Measurements from ENCODE around the gene TPP1. TPM values are rescaled to one million over a fixed set of nuclear protein-coding genes. Genes with fewer than 3 reads are reported as not detected.
A peak's percentile ranks its signal among the peaks of the same experiment; 100 is the strongest.

Gene TPP1
- total RNA-seq, result 100 to 1,000 TPM in 1 of 8 experiments, 10 to 100 TPM in 4, 1 to 10 TPM in 3; 5.2 to 174 (median 23.3) TPM

DNA sequence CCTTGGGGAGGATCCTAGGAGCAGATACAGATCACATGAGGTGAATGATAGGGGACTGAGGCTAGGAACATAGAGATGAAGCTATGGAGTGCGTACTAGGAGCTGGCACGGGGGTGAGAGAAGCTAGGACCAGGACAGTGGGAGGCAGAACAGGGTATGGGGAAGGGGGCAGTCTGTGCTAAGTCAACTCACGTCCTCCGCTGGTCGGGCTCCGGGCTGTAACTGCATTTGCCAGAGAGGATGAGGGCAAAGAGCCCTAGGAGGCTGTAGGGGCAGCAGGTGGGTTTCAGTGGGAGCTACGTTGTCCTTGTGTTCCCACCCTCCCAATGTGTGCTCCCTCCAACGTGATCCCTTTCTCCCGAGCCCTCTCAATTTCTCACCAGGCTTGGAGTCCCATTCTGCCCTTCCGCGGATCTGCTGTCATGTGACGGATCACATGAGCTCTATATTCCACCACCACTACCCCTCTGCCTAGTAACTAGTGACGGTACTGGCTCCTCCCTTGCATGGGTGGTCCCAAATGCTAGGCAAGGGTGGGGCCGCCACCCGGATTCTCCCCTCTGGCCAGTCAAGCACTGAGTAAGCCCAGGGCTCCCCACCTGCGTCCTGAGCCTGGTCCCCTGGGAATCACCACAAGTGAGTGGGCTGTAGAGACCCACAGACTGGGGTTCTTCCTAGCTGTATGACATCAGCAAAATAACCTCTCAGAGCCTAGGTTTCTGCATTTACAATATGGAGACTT is at the start of gene TPP1:
TSS of gene TPP1 (minus strand) at position 419 of the 742 bp plus-strand sequence. CDS start at position 397, 22 bp downstream.
- in situ Hi-C loops (cut with MboI; ENCODE audit: low pct_unique_long_range_greater_than_20kb in 2 of 9, low sequenced_read_pairs in 9 of 9, unreplicated experiment in 9 of 9), result loop anchor here in 2 of 9 experiments (25.0 kb wide), 1 partner anchor 232 kb away; the partner anchor contains the start of gene SMPD1 (in 2 of the 2)
- H3K27ac ChIP-seq, result peak within 1 kb of the TSS in 1 of 2 donors; percentile 73
- WGBS, 10 experiments, result 0% methylated on average over 1 to 8 of the region's 16 CpGs; no CpG with 5 or more reads in 2 of the 10 experiments

DNA sequence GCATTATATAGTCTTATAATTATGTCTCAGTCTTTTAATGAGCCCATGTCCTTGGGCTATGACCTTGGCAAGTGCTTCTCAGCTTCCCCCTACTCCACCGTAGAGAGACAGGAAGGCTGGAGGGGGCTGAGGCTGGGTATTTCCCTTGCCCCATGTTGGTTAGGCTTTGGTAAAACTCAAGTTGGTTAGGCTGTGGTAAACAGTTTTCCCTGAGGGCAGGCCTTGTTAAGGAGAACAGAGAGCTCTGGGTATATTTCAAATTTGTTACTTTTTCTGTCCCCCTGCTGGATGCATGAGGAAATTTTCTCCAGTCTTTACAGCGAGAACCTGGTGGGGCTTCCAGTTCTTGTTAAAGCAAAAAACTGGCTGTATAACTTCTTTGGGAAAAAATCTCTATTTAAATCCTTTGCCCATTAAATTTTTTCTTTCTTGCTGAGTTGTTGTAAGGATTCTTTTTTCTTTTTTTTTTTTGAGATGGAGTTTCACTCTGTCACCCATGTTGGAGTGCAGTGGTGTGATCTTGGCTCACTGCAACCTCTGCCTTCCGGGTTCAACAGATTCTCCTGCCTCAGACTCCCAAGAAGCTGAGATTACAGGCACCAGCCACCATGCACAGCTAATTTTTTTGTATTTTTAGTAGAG is 48.6 kb upstream of the TPP1 start:
- in situ Hi-C loops (cut with MboI; ENCODE audit: low pct_unique_long_range_greater_than_20kb in 2 of 9, low sequenced_read_pairs in 9 of 9, unreplicated experiment in 9 of 9), result no loop called here
- H3K27ac ChIP-seq, result no peak overlapping the region
- H3K4me1 ChIP-seq (replicated peaks in 1 of 2), result no peaks in the 10 kb centered on the region
- no peak overlapping the region for H3K4me3 ChIP-seq
- ATAC-seq (replicated peaks in 6 of 8), result peak in 3 of 8 experiments; percentile 65 to 78 (median 74)
- WGBS, 10 experiments, result 20 to 100% (median 86%) methylated on average over 1 to 3 of the region's 3 CpGs; no CpG with 5 or more reads in 2 of the 10 experiments

More for the DNA sequence above, at the start of gene TPP1:
- peak; percentile 84 to 97 (median 96) for ATAC-seq (replicated peaks in 6 of 8)
- H3K4me1 ChIP-seq (replicated peaks in 1 of 2), result peaks cover 9 to 10% of the 10 kb centered on the region in 2 donors
- peak within 1 kb of the TSS; percentile 58 to 82 (median 65) for H3K4me3 ChIP-seq

DNA sequence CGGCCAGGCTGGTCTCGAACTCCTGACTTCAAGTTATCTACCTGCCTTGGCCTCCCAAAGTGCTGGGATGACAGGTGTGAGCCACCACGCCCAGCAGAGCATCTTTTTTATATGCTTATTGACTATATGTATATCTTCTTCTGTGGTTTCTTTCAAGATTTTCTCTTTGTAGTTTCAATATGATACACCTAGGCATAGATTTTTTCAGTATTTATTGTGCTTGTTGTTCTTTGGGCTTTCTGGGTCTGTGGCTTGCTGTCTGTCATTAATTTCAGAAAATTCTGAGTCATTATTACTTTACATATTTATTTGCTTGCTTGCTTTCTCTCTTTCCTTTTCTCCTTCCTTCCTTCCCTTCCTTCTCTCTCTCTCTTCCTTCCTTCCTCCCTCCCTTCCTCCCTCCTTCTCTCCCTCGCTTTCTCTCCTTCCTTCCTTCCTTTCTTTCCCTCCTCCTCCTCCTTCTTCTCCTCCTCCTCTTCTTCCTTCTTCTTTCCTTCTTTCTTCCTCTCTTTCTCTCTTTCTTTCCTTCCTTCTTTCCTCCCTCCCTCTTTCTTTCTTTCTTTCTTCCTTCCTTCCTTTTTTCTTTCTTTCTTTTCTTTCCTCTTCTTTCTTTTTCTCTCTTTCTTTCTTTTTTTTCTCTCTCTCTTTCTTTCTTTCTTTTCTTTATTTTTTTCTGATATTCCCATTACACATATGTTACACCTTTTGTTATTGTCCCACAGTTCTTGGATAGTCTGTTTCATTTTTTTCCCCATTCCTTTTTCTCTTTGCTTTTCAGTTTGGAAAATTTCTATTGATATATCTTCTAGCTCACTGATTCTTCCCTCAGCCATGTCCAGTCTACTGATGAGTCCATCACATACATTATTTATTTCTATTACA is 47.3 kb upstream of the TPP1 start:
- Histone ChIP-seq H3K4me3 (no peak overlapping the region), H3K27ac (no peak overlapping the region), H3K4me1 (replicated peaks in 1 of 2) (no peaks in the 10 kb centered on the region)
- in situ Hi-C loops (cut with MboI; ENCODE audit: low pct_unique_long_range_greater_than_20kb in 2 of 9, low sequenced_read_pairs in 9 of 9, unreplicated experiment in 9 of 9), result no loop called here
- ATAC-seq (replicated peaks in 6 of 8), result no peak
- WGBS, 10 experiments, result 61 to 100% (median 81%) methylated on average over 1 to 4 of the region's 4 CpGs; no CpG with 5 or more reads in 1 of the 10 experiments

DNA sequence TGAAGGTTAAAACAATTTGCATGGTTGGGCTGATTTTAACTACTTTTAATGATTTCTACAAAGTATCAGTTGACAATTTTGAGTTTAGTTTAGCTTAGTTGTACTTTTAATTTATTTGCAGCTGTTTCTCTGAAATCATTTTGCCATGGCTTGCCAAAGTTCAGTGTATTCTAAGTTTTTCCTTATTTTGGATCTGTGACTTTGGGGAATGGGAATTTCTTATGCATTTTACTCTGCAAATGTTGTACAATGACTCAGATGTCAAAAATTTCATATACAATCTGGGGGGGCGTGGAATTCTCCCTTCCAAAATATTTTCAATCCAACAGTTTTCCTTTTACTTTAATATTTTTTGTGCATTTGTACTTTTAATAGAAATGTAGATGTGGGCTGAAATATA is 45.3 kb upstream of the TPP1 start:
- 0% methylated on average over 1 of the region's 1 CpG; no CpG with 5 or more reads in 5 of the 10 experiments for WGBS, 10 experiments
- in situ Hi-C loops (cut with MboI; ENCODE audit: low pct_unique_long_range_greater_than_20kb in 2 of 9, low sequenced_read_pairs in 9 of 9, unreplicated experiment in 9 of 9), result no loop called here

DNA sequence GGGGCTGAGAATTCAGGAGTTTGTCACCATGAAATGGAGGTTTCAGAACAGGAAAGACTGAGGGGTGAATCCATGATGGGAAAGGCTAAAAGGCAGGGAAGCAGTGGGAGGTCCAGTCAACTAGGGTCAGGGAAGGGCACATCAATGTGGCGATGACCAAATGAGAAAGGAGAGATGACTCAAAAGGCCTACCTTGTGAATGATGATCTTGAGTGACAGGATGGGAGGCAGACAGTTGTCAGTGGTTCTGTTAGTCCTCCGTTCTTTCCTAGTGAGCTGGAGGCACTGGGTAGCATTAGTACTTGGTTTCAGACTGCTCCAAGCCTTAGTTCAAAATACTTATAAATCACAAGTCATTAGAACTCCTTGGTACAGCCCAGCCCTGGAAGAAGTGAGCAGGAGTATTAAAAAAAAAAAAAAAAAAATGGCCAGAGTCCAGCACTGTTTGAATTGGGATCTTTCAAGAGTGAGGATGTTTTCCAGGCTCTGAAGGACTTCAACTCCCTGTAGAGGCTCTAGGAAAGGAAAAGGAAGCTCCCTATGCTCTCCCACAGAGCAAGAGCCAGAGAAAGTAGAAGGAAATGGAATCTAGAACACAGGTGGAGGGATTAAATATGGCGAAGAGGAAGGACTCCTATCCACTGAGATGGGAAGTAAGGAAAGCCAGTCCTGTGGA is 44.7 kb upstream of the TPP1 start:
- Histone ChIP-seq H3K27ac (no peak overlapping the region), H3K4me1 (replicated peaks in 1 of 2) (no peaks in the 10 kb centered on the region), H3K4me3 (no peak overlapping the region)
- 0 to 90% (median 75%) methylated on average over 1 to 2 of the region's 3 CpGs; no CpG with 5 or more reads in 5 of the 10 experiments for WGBS, 10 experiments
- peak in 2 of 8 experiments; percentile 35 to 53 for ATAC-seq (replicated peaks in 6 of 8)
- in situ Hi-C loops (cut with MboI; ENCODE audit: low pct_unique_long_range_greater_than_20kb in 2 of 9, low sequenced_read_pairs in 9 of 9, unreplicated experiment in 9 of 9), result no loop called here

More for the DNA sequence above, 45.3 kb upstream of the TPP1 start:
- ATAC-seq (replicated peaks in 6 of 8), result no peak
- Histone ChIP-seq H3K27ac (no peak overlapping the region), H3K4me1 (replicated peaks in 1 of 2) (no peaks in the 10 kb centered on the region), H3K4me3 (no peak overlapping the region)

DNA sequence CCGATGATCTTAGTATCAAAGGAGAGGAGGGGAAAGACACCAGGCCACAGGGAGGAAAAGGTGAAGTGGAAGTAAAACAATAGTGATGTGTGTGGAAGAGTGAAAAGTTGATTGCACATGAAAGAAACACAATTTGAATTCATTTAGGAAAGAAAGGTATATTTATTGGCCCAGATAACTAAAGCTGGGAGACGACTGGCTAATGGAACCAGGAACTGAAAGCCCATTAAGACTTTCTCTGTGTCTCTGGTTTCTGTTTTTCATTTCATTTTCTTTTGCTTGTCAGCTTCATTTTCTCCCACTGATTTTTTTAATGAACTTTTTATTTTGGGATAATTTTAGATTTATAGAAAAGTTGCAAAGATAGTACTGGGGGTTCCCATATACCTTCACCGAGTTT is 41.5 kb upstream of the TPP1 start:
- Histone ChIP-seq H3K4me1 (replicated peaks in 1 of 2) (peaks cover 6 to 10% of the 10 kb centered on the region in 2 donors), H3K4me3 (no peak overlapping the region), H3K27ac (no peak overlapping the region)
- ATAC-seq (replicated peaks in 6 of 8), result no peak
- 57 to 93% (median 84%) methylated on average over 1 to 3 of the region's 3 CpGs for WGBS, 10 experiments
- in situ Hi-C loops (cut with MboI; ENCODE audit: low pct_unique_long_range_greater_than_20kb in 2 of 9, low sequenced_read_pairs in 9 of 9, unreplicated experiment in 9 of 9), result no loop called here

DNA sequence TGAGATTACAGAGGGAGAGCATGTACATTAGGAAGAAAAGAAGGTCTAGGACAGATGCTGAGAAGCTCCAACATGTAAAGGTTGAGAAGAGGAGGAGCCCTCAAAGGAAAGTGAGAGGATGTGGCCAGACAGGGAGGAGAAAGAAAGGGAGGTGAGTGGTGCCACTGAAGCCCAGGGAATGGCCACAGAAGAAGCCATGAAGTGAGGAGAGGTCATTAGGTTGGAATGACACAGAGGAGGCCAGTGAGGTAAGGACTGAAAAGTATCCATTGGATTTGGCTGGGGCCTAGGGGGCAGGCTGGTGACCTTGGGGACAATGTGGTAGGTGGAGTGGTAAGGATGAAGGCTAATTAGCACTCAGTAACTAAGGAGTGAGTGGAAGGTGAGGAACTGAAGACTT is 39.4 kb upstream of the TPP1 start:
- Histone ChIP-seq H3K27ac (no peak overlapping the region), H3K4me3 (no peak overlapping the region), H3K4me1 (replicated peaks in 1 of 2) (peaks cover 17 to 22% of the 10 kb centered on the region in 2 donors)
- ATAC-seq (replicated peaks in 6 of 8), result no peak
- in situ Hi-C loops (cut with MboI; ENCODE audit: low pct_unique_long_range_greater_than_20kb in 2 of 9, low sequenced_read_pairs in 9 of 9, unreplicated experiment in 9 of 9), result no loop called here

DNA sequence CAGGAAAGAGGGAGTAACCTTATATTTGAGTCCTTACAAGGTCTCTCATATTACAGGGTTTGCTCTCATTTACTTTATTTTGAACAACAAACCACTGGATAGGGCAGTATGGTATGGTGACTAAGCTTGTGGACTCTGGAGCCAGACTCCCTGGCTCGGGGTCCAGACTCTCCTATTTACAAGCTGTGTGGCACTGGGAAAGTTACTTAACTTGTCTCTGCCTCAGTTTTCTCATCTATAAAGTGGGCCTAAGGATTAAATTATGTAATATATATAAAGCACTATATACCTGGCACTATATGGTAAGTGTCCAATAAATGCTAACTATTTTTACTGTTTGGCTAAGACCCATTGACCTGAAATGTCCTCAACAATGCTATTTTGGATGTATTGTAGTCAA is 38.1 kb upstream of the TPP1 start:
- H3K4me1 ChIP-seq (replicated peaks in 1 of 2), result peaks cover 17 to 35% of the 10 kb centered on the region in 2 donors
- H3K4me3 ChIP-seq, result no peak overlapping the region
- WGBS, 10 experiments, result 0 to 100% (median 58%) methylated on average over 1 of the region's 1 CpG; no CpG with 5 or more reads in 4 of the 10 experiments
- no peak for ATAC-seq (replicated peaks in 6 of 8)
- H3K27ac ChIP-seq, result no peak overlapping the region
- in situ Hi-C loops (cut with MboI; ENCODE audit: low pct_unique_long_range_greater_than_20kb in 2 of 9, low sequenced_read_pairs in 9 of 9, unreplicated experiment in 9 of 9), result no loop called here

DNA sequence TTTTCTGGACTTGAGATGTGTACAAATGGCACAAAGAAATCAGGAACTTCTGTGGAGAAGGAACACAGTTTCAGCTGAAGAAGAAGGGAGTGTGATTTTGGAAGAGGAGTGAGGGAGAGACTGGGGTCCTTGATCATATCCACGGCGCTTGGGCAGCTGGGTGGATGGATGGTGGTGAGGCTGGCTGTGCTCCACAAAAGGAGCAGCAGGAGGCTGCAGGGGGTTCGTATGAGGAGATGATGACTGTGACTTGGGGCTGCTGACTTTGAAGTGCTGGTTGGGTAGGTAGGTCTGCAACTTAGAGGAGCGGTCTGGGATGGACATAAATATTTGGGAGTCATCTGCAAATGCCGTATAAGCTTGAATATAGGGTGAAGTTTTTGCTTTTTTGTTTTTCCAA is 37.7 kb upstream of the TPP1 start:
- H3K4me3 ChIP-seq, result peak overlapping the region; percentile 76 to 100 (median 88)
- peaks cover 17 to 35% of the 10 kb centered on the region in 2 donors for H3K4me1 ChIP-seq (replicated peaks in 1 of 2)
- H3K27ac ChIP-seq, result peak overlapping the region in 1 of 2 donors; percentile 91
- in situ Hi-C loops (cut with MboI; ENCODE audit: low pct_unique_long_range_greater_than_20kb in 2 of 9, low sequenced_read_pairs in 9 of 9, unreplicated experiment in 9 of 9), result no loop called here
- no peak for ATAC-seq (replicated peaks in 6 of 8)
- WGBS, 10 experiments, result 50 to 89% (median 72%) methylated on average over 2 to 4 of the region's 5 CpGs; no CpG with 5 or more reads in 4 of the 10 experiments

DNA sequence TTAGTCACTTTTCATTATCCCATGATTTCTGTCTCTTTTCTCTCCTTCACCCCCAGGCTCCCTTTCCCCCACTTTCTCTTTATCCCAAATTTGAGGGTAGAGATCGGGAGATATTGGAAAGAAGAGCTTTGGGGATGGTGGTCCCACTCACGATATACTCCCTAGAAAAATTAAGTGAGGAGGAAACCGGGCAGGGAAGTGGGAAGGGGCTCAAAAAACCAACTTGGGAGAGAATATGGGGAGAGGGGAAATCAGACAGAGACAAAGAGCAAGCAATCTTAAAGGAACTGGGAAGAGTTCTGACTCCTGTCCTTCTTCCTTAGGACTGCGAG is 37.3 kb upstream of the TPP1 start:
- Histone ChIP-seq H3K4me3 (peak overlapping the region; percentile 76 to 100 (median 88)), H3K4me1 (replicated peaks in 1 of 2) (peaks cover 17 to 35% of the 10 kb centered on the region in 2 donors), H3K27ac (peak overlapping the region; percentile 91 to 94)
- in situ Hi-C loops (cut with MboI; ENCODE audit: low pct_unique_long_range_greater_than_20kb in 2 of 9, low sequenced_read_pairs in 9 of 9, unreplicated experiment in 9 of 9), result no loop called here
- ATAC-seq (replicated peaks in 6 of 8), result no peak
- WGBS, 10 experiments, result 19 to 55% (median 42%) methylated on average over 2 to 4 of the region's 4 CpGs; no CpG with 5 or more reads in 1 of the 10 experiments

DNA sequence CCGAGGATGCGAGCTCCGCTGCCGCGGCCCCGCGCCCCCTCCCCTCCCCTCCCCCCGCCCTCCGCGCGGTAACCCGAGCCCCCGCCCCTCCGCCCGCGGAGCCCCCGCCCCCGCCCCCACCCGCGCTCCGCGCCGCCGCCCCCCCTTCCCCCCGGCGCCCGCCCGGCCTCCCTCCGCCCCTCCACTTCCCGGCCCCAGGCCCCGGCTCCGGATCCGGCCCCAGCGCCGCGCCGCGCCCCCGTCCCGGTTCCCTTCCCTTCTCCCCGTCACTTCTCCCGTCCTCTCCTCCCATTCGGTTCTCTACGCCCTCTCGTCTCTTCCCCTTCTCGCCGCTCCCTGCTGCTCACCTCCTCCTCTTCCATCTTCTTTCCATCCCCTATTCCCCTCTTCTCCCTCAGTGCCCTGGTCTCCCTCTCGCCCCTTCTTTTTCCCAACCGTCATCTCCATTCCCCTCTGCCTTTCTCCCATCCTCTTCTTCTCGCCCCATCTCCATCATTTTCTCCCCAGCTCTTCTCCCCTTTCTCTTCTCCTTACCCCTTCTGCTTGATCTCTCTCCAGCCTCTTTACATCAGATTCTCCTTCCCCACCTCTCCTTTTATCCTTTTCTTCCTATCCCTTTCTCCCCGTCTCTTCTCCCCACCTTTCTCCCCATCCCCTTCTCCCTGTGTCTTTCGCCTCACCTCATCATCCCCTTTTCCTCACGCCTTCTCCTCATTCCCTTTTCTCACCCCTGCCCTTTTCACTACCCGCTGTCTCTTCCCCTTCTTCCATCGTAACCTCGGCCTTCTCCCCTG is 36.8 kb upstream of the TPP1 start, which contains the start of gene DCHS1:
TSS of gene DCHS1 (minus strand) at position 20 of the 794 bp plus-strand sequence. CDS start 14,196 bp downstream, outside the sequence.
- ATAC-seq (replicated peaks in 6 of 8), result peak; percentile 30 to 72 (median 42)
- in situ Hi-C loops (cut with MboI; ENCODE audit: low pct_unique_long_range_greater_than_20kb in 2 of 9, low sequenced_read_pairs in 9 of 9, unreplicated experiment in 9 of 9), result no loop called here
- H3K4me3 ChIP-seq, result peak within 1 kb of the TSS; percentile 76 to 100 (median 88)
- 0 to 92% (median 24%) methylated on average over 2 to 16 of the region's 56 CpGs; no CpG with 5 or more reads in 1 of the 10 experiments for WGBS, 10 experiments
- H3K4me1 ChIP-seq (replicated peaks in 1 of 2), result peaks cover 17 to 35% of the 10 kb centered on the region in 2 donors
- peak within 1 kb of the TSS; percentile 94 to 97 for H3K27ac ChIP-seq

All from motor neuron (in vitro differentiated cells).